Mesenchymal stem cell (in vitro differentiated cells and primary cell): ENCODE data around the gene SYT11.
"Not testable (repeated sequence)": the region's sequence is repeated elsewhere in the genome, so short reads cannot be mapped to it uniquely, and the experiment has no call there.

Experiments used
- DNase-seq: peaks from one replicate; pipeline ENCODE4 v3.0.0-alpha.2; 2013
- H2AFZ ChIP-seq: one replicate; pipeline ENCODE4 v1.6.1; 2013; ENCODE audit warnings: low read depth, mild to moderate bottlenecking, control low read depth, inconsistent platforms, low read length, moderate library complexity
- H2AK5ac ChIP-seq: 2 replicates; pipeline ENCODE4 v1.6.1; 2013; ENCODE audit warnings: low read length, moderate library complexity, mild to moderate bottlenecking, inconsistent platforms; ENCODE audit not compliant: severe bottlenecking
- H2BK120ac ChIP-seq: one replicate; pipeline ENCODE4 v1.6.1; 2013; ENCODE audit warnings: low read depth, mild to moderate bottlenecking, inconsistent platforms, low read length, moderate library complexity
- H2BK12ac ChIP-seq, 2 experiments: one replicate each; pipeline ENCODE4 v1.6.1; 2013; ENCODE audit warnings: inconsistent platforms in 2 of 2, low read length in 2 of 2, mild to moderate bottlenecking in 2 of 2, moderate library complexity in 2 of 2, control low read depth in 1 of 2
- H2BK15ac ChIP-seq: one replicate; pipeline ENCODE4 v1.6.1; 2013; ENCODE audit warnings: mild to moderate bottlenecking, low read depth, inconsistent platforms; ENCODE audit not compliant: poor library complexity, severe bottlenecking
- H2BK5ac ChIP-seq: 2 replicates; pipeline ENCODE4 v1.6.1; 2013; ENCODE audit warnings: low read depth, mild to moderate bottlenecking, low read length, control low read depth, inconsistent platforms; ENCODE audit not compliant: poor library complexity, severe bottlenecking
- H3K14ac ChIP-seq, 2 experiments: one replicate each; pipeline ENCODE4 v1.6.1; 2013; ENCODE audit warnings: inconsistent platforms in 2 of 2, low read length in 2 of 2, control low read depth in 1 of 2, mild to moderate bottlenecking in 1 of 2, moderate library complexity in 1 of 2
- H3K18ac ChIP-seq, 2 experiments: one replicate each; pipeline ENCODE4 v1.6.1; 2013; ENCODE audit warnings: inconsistent platforms in 2 of 2, low read length in 2 of 2, control low read depth in 1 of 2, low read depth in 1 of 2, mild to moderate bottlenecking in 1 of 2
- H3K23ac ChIP-seq, 2 experiments: one replicate each; pipeline ENCODE4 v1.6.1; 2013; ENCODE audit warnings: inconsistent platforms in 2 of 2, low read length in 2 of 2, mild to moderate bottlenecking in 2 of 2, moderate library complexity in 2 of 2, control low read depth in 1 of 2
- H3K27ac ChIP-seq: 2 replicates; pipeline ENCODE4 v1.5.1; 2013; ENCODE audit warnings: mild to moderate bottlenecking, moderate library complexity, low read length, control low read depth, inconsistent platforms; ENCODE audit not compliant: poor library complexity, severe bottlenecking
- H3K27me3 ChIP-seq, 2 experiments: 2 replicates each; pipeline versions ENCODE4 v1.6.1 to v1.7.0; 2013; ENCODE audit warnings: low read length in 2 of 2, mild to moderate bottlenecking in 2 of 2, moderate library complexity in 2 of 2, control low read depth in 1 of 2, inconsistent platforms in 1 of 2; ENCODE audit not compliant: control insufficient read depth in 1 of 2, insufficient read depth in 1 of 2
- H3K36me3 ChIP-seq, 2 experiments: 2 replicates each; pipeline versions ENCODE4 v1.6.1 to v1.7.0; 2013; ENCODE audit warnings: low read length in 2 of 2, control low read depth in 1 of 2, inconsistent platforms in 1 of 2, low read depth in 1 of 2, mild to moderate bottlenecking in 1 of 2; ENCODE audit not compliant: insufficient read depth in 2 of 2, control insufficient read depth in 1 of 2
- H3K4ac ChIP-seq, 2 experiments: one replicate each; pipeline ENCODE4 v1.6.1; 2013; ENCODE audit warnings: inconsistent platforms in 2 of 2, low read length in 2 of 2, mild to moderate bottlenecking in 2 of 2, moderate library complexity in 2 of 2, control low read depth in 1 of 2, low read depth in 1 of 2
- H3K4me1 ChIP-seq: 2 replicates; pipeline ENCODE4 v1.6.1; 2013; ENCODE audit warnings: low read depth, low read length, control low read depth; ENCODE audit not compliant: control insufficient read depth, insufficient read depth
- H3K4me2 ChIP-seq: 2 replicates; pipeline ENCODE4 v1.6.1; 2013; ENCODE audit warnings: low read length, mild to moderate bottlenecking, inconsistent platforms; ENCODE audit not compliant: poor library complexity, severe bottlenecking
- H3K4me3 ChIP-seq, 2 experiments: 2 replicates each; pipeline versions ENCODE4 v1.5.1 to v1.7.0; 2013; ENCODE audit warnings: low read length in 2 of 2, mild to moderate bottlenecking in 2 of 2, control low read depth in 1 of 2, low read depth in 1 of 2; ENCODE audit not compliant: insufficient read depth in 1 of 2
- H3K79me1 ChIP-seq: replicated peaks from 2 replicates; pipeline ENCODE4 v1.6.1; 2013; ENCODE audit warnings: mild to moderate bottlenecking, control low read depth, low read length, inconsistent platforms; ENCODE audit not compliant: poor library complexity, severe bottlenecking
- H3K9ac ChIP-seq: 2 replicates; pipeline ENCODE4 v1.7.0; 2013; ENCODE audit warnings: mild to moderate bottlenecking, low read length, moderate library complexity
- H3K9me3 ChIP-seq: 2 replicates; pipeline ENCODE4 v1.7.0; 2013; ENCODE audit warnings: mild to moderate bottlenecking, low read length; ENCODE audit not compliant: control insufficient read depth
- H4K8ac ChIP-seq: one replicate; pipeline ENCODE4 v1.6.1; 2013; ENCODE audit warnings: inconsistent platforms, mild to moderate bottlenecking, low read length, moderate library complexity
- H4K91ac ChIP-seq: one replicate; pipeline ENCODE4 v1.6.1; 2013; ENCODE audit warnings: mild to moderate bottlenecking, low read length, inconsistent platforms
- WGBS: methylation state at CpG from one replicate; pipeline ENCODE4 v1.1.7; 2013; ENCODE audit warnings: mixed read lengths; 5-methylcytosine and 5-hydroxymethylcytosine counted together

Gene SYT11

DNA sequence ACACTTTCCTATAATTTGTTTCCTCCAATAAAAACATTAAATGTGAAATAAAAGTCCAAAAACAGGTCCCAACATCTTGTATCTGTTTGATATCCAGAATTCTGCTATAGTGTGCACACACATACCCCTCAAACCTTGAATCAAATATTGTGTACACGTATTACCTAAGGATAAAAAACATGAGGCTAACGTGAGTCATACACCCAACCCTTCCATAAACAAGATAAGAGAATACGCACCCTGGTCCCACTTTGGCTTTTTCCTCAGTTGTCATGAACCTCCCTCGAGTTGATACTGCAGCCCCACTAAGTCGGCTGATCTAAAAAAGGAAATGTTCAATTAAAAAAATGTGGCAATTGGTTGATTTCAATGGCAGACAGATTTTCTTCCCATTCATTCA is 69.7 kb downstream of the SYT11 start:
- H2BK12ac ChIP-seq: no peak overlapping the region
- H2BK15ac ChIP-seq: no peak overlapping the region
- H3K9me3 ChIP-seq: no peaks in the 10 kb centered on the region
- peak overlapping the region; percentile 38 for H3K9ac ChIP-seq
- no peak overlapping the region for H3K4ac ChIP-seq
- H3K36me3 ChIP-seq: peaks cover 54 to 86% of the 10 kb centered on the region in 2 experiments
- no peak overlapping the region for H2AFZ ChIP-seq
- no peak overlapping the region for H3K4me2 ChIP-seq
- H3K79me1 ChIP-seq: peaks cover 11% of the 10 kb centered on the region
- 85% methylated on average over 2 of the region's 5 CpGs for WGBS
- H3K14ac ChIP-seq: no peak overlapping the region
- H3K4me3 ChIP-seq: no peak overlapping the region
- peaks cover 10% of the 10 kb centered on the region for H3K4me1 ChIP-seq
- no peak for DNase-seq
- no peak overlapping the region for H2BK5ac ChIP-seq
- H2BK120ac ChIP-seq: no peak overlapping the region
- H3K27ac ChIP-seq: no peak overlapping the region
- H4K8ac ChIP-seq: no peak overlapping the region
- H3K18ac ChIP-seq: no peak overlapping the region
- no peaks in the 10 kb centered on the region for H3K27me3 ChIP-seq
- no peak overlapping the region for H2AK5ac ChIP-seq
- no peak overlapping the region for H4K91ac ChIP-seq
- no peak overlapping the region for H3K23ac ChIP-seq

DNA sequence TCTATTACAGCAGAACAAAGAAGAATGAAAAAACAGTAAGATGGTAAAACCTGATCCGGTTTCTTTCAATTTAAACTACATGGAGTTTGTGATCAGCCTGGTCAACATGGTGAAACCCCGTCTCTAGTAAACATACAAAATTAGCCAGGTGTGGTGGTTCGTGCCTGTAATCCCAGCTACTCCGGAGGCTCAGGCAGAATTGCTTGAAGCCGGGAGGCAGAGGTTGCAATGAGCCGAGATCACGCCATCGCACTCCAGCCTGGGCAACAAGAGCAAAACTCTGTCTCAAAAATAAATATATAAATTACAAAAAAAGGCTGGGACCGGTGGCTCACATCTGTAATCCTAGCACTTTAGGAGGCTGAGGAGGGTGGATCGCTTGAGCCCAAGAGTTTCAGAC is 71.4 kb downstream of the SYT11 start:
- H3K27me3 ChIP-seq, H2BK5ac ChIP-seq, H2BK15ac ChIP-seq, H3K14ac ChIP-seq, H3K4ac ChIP-seq, H3K4me2 ChIP-seq, H3K23ac ChIP-seq, H3K79me1 ChIP-seq, H3K18ac ChIP-seq, H2AFZ ChIP-seq, DNase-seq, H3K9me3 ChIP-seq, H2BK120ac ChIP-seq, H2BK12ac ChIP-seq, H4K91ac ChIP-seq, H2AK5ac ChIP-seq, H3K27ac ChIP-seq, H4K8ac ChIP-seq: not testable (repeated sequence)
- Histone ChIP-seq H3K4me3 (peak overlapping the region in 1 of 2 experiments; percentile 92), H3K4me1 (peaks cover 14% of the 10 kb centered on the region), H3K9ac (peak overlapping the region; percentile 98), H3K36me3 (peaks cover 38 to 72% of the 10 kb centered on the region in 2 experiments)
- 97% methylated on average over 7 of the region's 10 CpGs for WGBS

DNA sequence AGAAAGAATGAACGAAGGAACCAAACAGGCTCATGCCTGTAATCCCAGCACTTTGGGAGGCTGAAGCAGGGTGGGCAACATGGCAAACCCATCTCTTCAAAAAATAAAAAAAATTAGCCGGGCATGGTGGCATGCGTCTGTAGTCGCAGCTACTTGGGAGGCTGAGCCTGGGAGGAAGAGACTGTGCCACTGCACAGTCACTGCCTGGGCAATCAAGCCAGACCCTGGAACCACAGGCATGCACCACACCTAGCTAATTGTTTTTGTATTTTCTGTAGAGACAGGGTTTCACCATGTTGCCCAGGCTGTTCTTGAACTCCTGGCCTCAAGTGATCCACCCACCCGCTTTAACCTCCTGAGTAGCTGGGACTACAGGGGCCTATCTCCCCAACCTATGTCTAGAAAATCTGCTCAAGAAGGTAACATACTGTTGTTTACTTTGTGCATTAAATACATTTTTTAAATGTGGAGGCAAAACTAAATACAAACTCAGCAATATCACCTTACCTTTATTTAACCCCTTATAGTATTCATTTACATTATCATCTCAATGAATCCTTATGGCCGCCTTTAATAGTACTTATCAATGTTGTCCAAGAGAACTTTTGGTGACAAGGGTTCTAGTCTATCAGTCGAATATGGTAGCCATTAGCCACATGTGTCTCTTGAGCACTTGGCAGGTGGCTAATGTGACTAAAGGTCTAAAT is 72.1 kb downstream of the SYT11 start:
- Histone ChIP-seq H2BK5ac (no peak overlapping the region), H3K18ac (no peak overlapping the region), H3K79me1 (peaks cover 8% of the 10 kb centered on the region), H2BK15ac (no peak overlapping the region), H3K14ac (no peak overlapping the region), H2AFZ (no peak overlapping the region), H2BK120ac (no peak overlapping the region), H3K9me3 (no peaks in the 10 kb centered on the region), H2BK12ac (no peak overlapping the region), H4K91ac (no peak overlapping the region), H3K4me3 (peak overlapping the region in 1 of 2 experiments; percentile 92), H3K23ac (peak overlapping the region in 1 of 2 experiments; percentile 10), H4K8ac (no peak overlapping the region), H3K27ac (no peak overlapping the region), H3K4ac (no peak overlapping the region), H3K36me3 (peaks cover 35 to 64% of the 10 kb centered on the region in 2 experiments), H3K4me1 (peaks cover 14% of the 10 kb centered on the region), H2AK5ac (no peak overlapping the region), H3K4me2 (peak overlapping the region; percentile 27), H3K27me3 (no peaks in the 10 kb centered on the region), H3K9ac (peak overlapping the region; percentile 98)
- 98% methylated on average over 7 of the region's 7 CpGs for WGBS
- no peak for DNase-seq

DNA sequence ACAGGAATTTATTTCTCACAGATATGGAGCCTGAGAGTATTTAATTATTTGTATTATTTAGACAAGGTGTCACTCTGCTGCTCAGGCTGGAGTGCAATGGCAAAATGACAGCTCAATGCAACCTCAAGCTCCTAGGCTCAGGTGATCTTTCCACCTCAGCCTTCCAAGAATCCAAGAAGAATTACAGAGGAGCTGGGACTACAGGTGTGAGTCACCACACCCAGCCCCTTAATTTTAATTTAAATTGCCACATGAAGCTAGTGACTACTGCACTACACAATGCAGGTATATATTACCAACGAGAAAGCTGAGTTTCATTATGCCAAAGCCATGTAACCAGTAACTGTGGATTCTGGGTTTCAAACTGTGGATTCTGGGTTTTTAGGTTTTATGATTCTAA is 72.7 kb downstream of the SYT11 start:
- no peak overlapping the region for H2BK15ac ChIP-seq
- H3K4ac ChIP-seq: no peak overlapping the region
- H2BK5ac ChIP-seq: no peak overlapping the region
- no peak overlapping the region for H3K18ac ChIP-seq
- no peak overlapping the region for H4K8ac ChIP-seq
- H3K27ac ChIP-seq: no peak overlapping the region
- H3K14ac ChIP-seq: no peak overlapping the region
- peaks cover 14% of the 10 kb centered on the region for H3K4me1 ChIP-seq
- no peak overlapping the region for H3K23ac ChIP-seq
- H3K9me3 ChIP-seq: no peaks in the 10 kb centered on the region
- peaks cover 33 to 58% of the 10 kb centered on the region in 2 experiments for H3K36me3 ChIP-seq
- H3K9ac ChIP-seq: peak overlapping the region; percentile 98
- H2AFZ ChIP-seq: no peak overlapping the region
- H4K91ac ChIP-seq: no peak overlapping the region
- no peak for DNase-seq
- no peaks in the 10 kb centered on the region for H3K27me3 ChIP-seq
- no peak overlapping the region for H2BK120ac ChIP-seq
- peak overlapping the region in 1 of 2 experiments; percentile 92 for H3K4me3 ChIP-seq
- H2BK12ac ChIP-seq: no peak overlapping the region
- H3K79me1 ChIP-seq: peaks cover 3% of the 10 kb centered on the region
- peak overlapping the region; percentile 5 for H3K4me2 ChIP-seq
- 80% methylated on average over 1 of the region's 1 CpG for WGBS
- no peak overlapping the region for H2AK5ac ChIP-seq
